GM06990 (cell line): ENCODE data around the gene SYNPO2.
"Not testable (repeated sequence)": the region's sequence is repeated elsewhere in the genome, so short reads cannot be mapped to it uniquely, and the experiment has no call there.

Experiments
- DNase-seq: peaks from one replicate; pipeline ENCODE4 v3.0.0-alpha.2; 2011; ENCODE audit not compliant: insufficient read length; ENCODE audit errors: extremely low read depth
- H3K27me3 ChIP-seq: replicated peaks from 2 replicates; pipeline ENCODE4 v1.6.0; 2011; ENCODE audit warnings: low read length; ENCODE audit not compliant: control insufficient read depth, insufficient read depth
- H3K36me3 ChIP-seq: 2 replicates; pipeline ENCODE4 v1.5.1; 2011; ENCODE audit warnings: low read length; ENCODE audit not compliant: control insufficient read depth, insufficient read depth
- H3K4me3 ChIP-seq: replicated peaks from 2 replicates; pipeline ENCODE4 v1.5.1; 2011; ENCODE audit warnings: low read depth, mild to moderate bottlenecking, control low read depth, low read length
- CTCF ChIP-seq: IDR thresholded peaks from 2 replicates; pipeline ENCODE4 v1.5.1; 2011; ENCODE audit warnings: low read length, control low read depth, mild to moderate bottlenecking, inconsistent platforms; ENCODE audit not compliant: insufficient read depth, poor library complexity, severe bottlenecking

Gene SYNPO2

GRCh38 chr4:119005928-119006460 is 117.3 kb downstream of the SYNPO2 start:
- H3K4me3 ChIP-seq = no peak overlapping the region
- TF ChIP-seq CTCF = no peak
- H3K36me3 ChIP-seq = no peaks in the 10 kb centered on the region
- DNase-seq = no peak
- H3K27me3 ChIP-seq = no peaks in the 10 kb centered on the region; the same call in 1 of the 2 replicates

DNA sequence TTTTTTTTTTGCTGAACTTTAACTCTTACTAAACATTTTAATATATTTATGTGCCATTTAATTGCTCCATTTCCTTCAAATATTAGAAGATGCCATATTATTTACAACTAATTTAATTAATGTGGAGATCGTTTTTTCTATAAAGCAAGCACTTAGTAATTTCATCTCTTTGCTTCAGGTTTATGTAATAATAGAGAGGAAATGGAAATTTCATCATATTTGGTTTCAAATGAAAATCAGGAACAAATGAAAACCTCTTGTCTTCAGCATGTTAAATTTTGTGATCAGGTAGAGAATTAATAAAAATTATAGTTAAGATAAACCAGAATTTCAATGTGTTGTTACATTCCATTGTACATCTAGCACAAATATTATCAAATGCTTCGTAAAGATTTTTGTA is 120.1 kb downstream of the SYNPO2 start:
- no peak for TF ChIP-seq CTCF
- Histone ChIP-seq H3K36me3 (no peaks in the 10 kb centered on the region), H3K4me3 (no peak overlapping the region), H3K27me3 (no peaks in the 10 kb centered on the region; the same call in 1 of the 2 replicates)
- no peak for DNase-seq

- not testable (repeated sequence) for H3K27me3 ChIP-seq, DNase-seq, H3K4me3 ChIP-seq, H3K36me3 ChIP-seq
Observed at GRCh38 chr4:119010221-119010620, 121.6 kb downstream of the SYNPO2 start.

DNA sequence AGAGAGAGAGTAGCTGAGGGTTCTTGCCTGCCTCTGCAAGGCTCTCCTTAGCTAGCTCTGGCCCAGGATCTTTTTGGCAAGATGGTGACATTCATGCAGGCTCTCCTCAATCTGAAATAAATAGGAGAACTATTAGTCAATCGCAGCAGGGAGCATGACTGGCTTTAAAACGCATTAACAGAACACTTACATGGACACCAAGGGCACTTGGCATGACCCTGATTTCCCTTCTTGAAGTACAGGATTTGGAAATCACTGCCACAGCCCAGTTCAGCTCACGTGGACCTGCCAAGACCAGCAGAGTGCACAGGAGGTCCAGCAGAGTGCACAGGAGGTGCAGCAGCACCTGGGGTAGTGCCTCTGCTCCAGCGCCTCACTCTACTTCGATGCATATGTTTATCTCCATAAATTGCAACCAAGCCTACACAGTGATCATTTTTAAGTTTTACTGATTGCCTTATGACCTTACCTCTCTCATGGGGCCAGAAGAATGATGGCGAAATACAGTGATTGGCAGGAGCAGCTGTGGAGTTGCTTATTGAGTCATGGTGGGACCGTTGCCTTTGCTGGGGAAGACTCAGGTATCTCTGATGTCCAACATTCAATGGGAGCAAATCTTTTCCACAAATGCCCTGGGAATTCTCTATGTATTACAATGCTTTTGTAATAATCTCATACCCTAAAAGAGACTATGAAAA is 122.4 kb downstream of the SYNPO2 start:
- Histone ChIP-seq H3K27me3 (no peaks in the 10 kb centered on the region; the same call in 1 of the 2 replicates), H3K4me3 (no peak overlapping the region), H3K36me3 (no peaks in the 10 kb centered on the region)
- no peak for DNase-seq
- TF ChIP-seq CTCF = no peak

GRCh38 chr4:119011607-119011988 is 122.9 kb downstream of the SYNPO2 start:
- no peaks in the 10 kb centered on the region for H3K36me3 ChIP-seq
- no peaks in the 10 kb centered on the region; the same call in 1 of the 2 replicates for H3K27me3 ChIP-seq
- no peak for DNase-seq
- TF ChIP-seq CTCF = no peak
- no peak overlapping the region for H3K4me3 ChIP-seq

GRCh38 chr4:119014658-119015057 is 126.0 kb downstream of the SYNPO2 start:
- Histone ChIP-seq H3K27me3 (no peaks in the 10 kb centered on the region), H3K36me3 (no peaks in the 10 kb centered on the region), H3K4me3 (no peak overlapping the region)
- no peak for TF ChIP-seq CTCF
- no peak for DNase-seq
